SU-DHL-6 (cell line): ENCODE data around the gene GPR135.

Source experiments
- H2AFZ ChIP-seq: fragments of 200-600 bp; sonication (generic); 2 replicates; pipeline ENCODE4 v1.6.1; 2014; ENCODE audit warnings: low read depth, mild to moderate bottlenecking, moderate library complexity, mixed read lengths, antibody characterized with exemption, low read length; ENCODE audit not compliant: severe bottlenecking
- H3F3A ChIP-seq: fragments of 200-600 bp; shearing (Covaris generic); 2 replicates; pipeline ENCODE4 v1.6.0; 2016; ENCODE audit warnings: antibody characterized with exemption, mild to moderate bottlenecking; ENCODE audit not compliant: insufficient read depth
- H3K27ac ChIP-seq: fragments of 200-600 bp; sonication (generic); 2 replicates; pipeline ENCODE4 v1.5.1; 2016; ENCODE audit warnings: low read depth, mild to moderate bottlenecking, low read length, moderate library complexity, mixed read lengths
- H3K27me3 ChIP-seq: fragments of 200-600 bp; sonication (generic), shearing (Covaris generic); 2 replicates; pipeline ENCODE4 v1.6.0; 2014; ENCODE audit warnings: mild to moderate bottlenecking, low read length
- H3K36me3 ChIP-seq: fragments of 200-600 bp; sonication (generic); 2 replicates; pipeline ENCODE4 v1.6.1; 2014; ENCODE audit warnings: mild to moderate bottlenecking, low read length, mixed read lengths
- H3K4me2 ChIP-seq: fragments of 300-600, 200-600 bp; shearing (Covaris generic), sonication (generic); 2 replicates; pipeline ENCODE4 v1.6.0; 2014; ENCODE audit warnings: low read length, low read depth, mild to moderate bottlenecking; ENCODE audit not compliant: poor library complexity, severe bottlenecking
- H3K4me3 ChIP-seq: fragments of 200-600 bp; sonication (generic); 2 replicates; pipeline ENCODE4 v1.5.1; 2014; ENCODE audit warnings: antibody characterized with exemption, low read length, mild to moderate bottlenecking, mixed read lengths; ENCODE audit not compliant: insufficient read depth, poor library complexity, severe bottlenecking
- H3K79me2 ChIP-seq: fragments of 200-600 bp; sonication (generic); 2 replicates; pipeline ENCODE4 v1.6.1; 2014; ENCODE audit warnings: mild to moderate bottlenecking, low read length, moderate library complexity; ENCODE audit not compliant: insufficient read depth
- H3K9ac ChIP-seq: fragments of 200-600 bp; sonication (generic); 2 replicates; pipeline ENCODE4 v1.7.0; 2014; ENCODE audit warnings: mild to moderate bottlenecking, low read length
- H3K9me2 ChIP-seq: fragments of 200-600 bp; sonication (generic); replicated peaks from 2 replicates; pipeline ENCODE4 v1.6.1; 2014; ENCODE audit warnings: low read length; ENCODE audit not compliant: insufficient read depth
- H3K9me3 ChIP-seq: fragments of 200-600 bp; sonication (generic); 2 replicates; pipeline ENCODE4 v1.6.1; 2014; ENCODE audit warnings: low read length, mixed read lengths; ENCODE audit not compliant: insufficient read depth
- H4K20me1 ChIP-seq: fragments of 200-600 bp; sonication (generic); 2 replicates; pipeline ENCODE4 v1.6.1; 2014; ENCODE audit warnings: low read depth, mild to moderate bottlenecking, antibody characterized with exemption, low read length, moderate library complexity, mixed read lengths
- CTCF ChIP-seq: fragments of 200-600 bp; sonication (generic); IDR thresholded peaks from one replicate; pipeline ENCODE4 v1.5.1; 2017; ENCODE audit warnings: antibody characterized with exemption, mild to moderate bottlenecking, low read length, moderate library complexity; ENCODE audit not compliant: insufficient read depth, poor library complexity, severe bottlenecking
- EZH2phosphoT487 ChIP-seq: fragments of 200-600 bp; sonication (generic), shearing (Covaris generic); conservative IDR thresholded peaks from 2 replicates; pipeline ENCODE4 v1.6.1; 2018; ENCODE audit warnings: mild to moderate bottlenecking, antibody characterized with exemption, low read length, moderate library complexity, mixed read lengths

GPR135 gene

GRCh38 chr14:59481871-59482540, 16.8 kb upstream of the GPR135 start:
- no peaks in the 10 kb centered on the region for H3K9me3 ChIP-seq
- H3K36me3 ChIP-seq, result peaks cover 2% of the 10 kb centered on the region; the same call in 1 of the 2 replicates
- no peak overlapping the region for H3K27ac ChIP-seq
- no peaks in the 10 kb centered on the region for H3K9me2 ChIP-seq
- H3K4me3 ChIP-seq, result no peak overlapping the region
- peaks cover 4% of the 10 kb centered on the region; the same call in 1 of the 2 replicates for H3F3A ChIP-seq
- H3K27me3 ChIP-seq, result no peaks in the 10 kb centered on the region
- H3K4me2 ChIP-seq, result peak overlapping the region; percentile 78
- no peaks in the 10 kb centered on the region for H4K20me1 ChIP-seq
- TF ChIP-seq EZH2phosphoT487 (no peak), CTCF (no peak)
- H3K9ac ChIP-seq, result peak overlapping the region; percentile 91
- no peak overlapping the region for H2AFZ ChIP-seq
- H3K79me2 ChIP-seq, result peaks cover 54% of the 10 kb centered on the region

GRCh38 chr14:59481407-59481806, 16.2 kb upstream of the GPR135 start:
- 0 out of 2 replicates have a peak overlapping the region, but pooled peaks have one; percentile 91 for H3K9ac ChIP-seq
- H4K20me1 ChIP-seq, result no peaks in the 10 kb centered on the region
- H3K27ac ChIP-seq, result no peak overlapping the region
- peaks cover under 1% of the 10 kb centered on the region; the same call in 1 of the 2 replicates for H3K36me3 ChIP-seq
- no peaks in the 10 kb centered on the region for H3K27me3 ChIP-seq
- TF ChIP-seq CTCF (no peak), EZH2phosphoT487 (no peak)
- no peak overlapping the region for H2AFZ ChIP-seq
- H3K4me3 ChIP-seq, result no peak overlapping the region
- H3K9me3 ChIP-seq, result no peaks in the 10 kb centered on the region
- peak overlapping the region; percentile 78 for H3K4me2 ChIP-seq
- no peaks in the 10 kb centered on the region for H3K9me2 ChIP-seq
- H3F3A ChIP-seq, result peaks cover 4% of the 10 kb centered on the region; the same call in 1 of the 2 replicates
- peaks cover 51% of the 10 kb centered on the region for H3K79me2 ChIP-seq

GRCh38 chr14:59480166-59480565, 15.0 kb upstream of the GPR135 start:
- Histone ChIP-seq H3K4me3 (no peak overlapping the region), H4K20me1 (no peaks in the 10 kb centered on the region), H3K9ac (no peak overlapping the region), H3K79me2 (peaks cover 38% of the 10 kb centered on the region), H3K27me3 (no peaks in the 10 kb centered on the region), H2AFZ (no peak overlapping the region), H3K9me2 (no peaks in the 10 kb centered on the region), H3K9me3 (no peaks in the 10 kb centered on the region), H3K36me3 (peaks cover 3% of the 10 kb centered on the region; the same call in 1 of the 2 replicates), H3K4me2 (peak overlapping the region; percentile 78), H3K27ac (no peak overlapping the region), H3F3A (peaks cover 4% of the 10 kb centered on the region; the same call in 1 of the 2 replicates)
- no peak for TF ChIP-seq EZH2phosphoT487
- TF ChIP-seq CTCF, result no peak
